B cell (primary cell): ENCODE measurements around the gene PRKCA. TPM values are rescaled to one million over a fixed set of nuclear protein-coding genes. Genes with fewer than 3 reads are reported as not detected.

Experiments used
- ATAC-seq: fragments of 200-7000 bp; cut with Tn5 transposase; one replicate; pipeline ENCODE4 v1.10.0; 2021; ENCODE audit warnings: low read depth, mild to moderate bottlenecking, moderate number of reproducible peaks, moderate library complexity
- CTCF ChIA-PET: fragments of 350-600 bp; sonication (Branson Sonifier 250); formaldehyde crosslinking; loops from one replicate; lab custom pipeline; 2021; ENCODE audit warnings: antibody characterized with exemption, inconsistent platforms; lab: Charles Lee
- POLR2A ChIA-PET: fragments of 350-600 bp; sonication (Branson Sonifier 250); formaldehyde crosslinking; loops from one replicate; lab custom pipeline; 2021; ENCODE audit warnings: antibody characterized with exemption; lab: Charles Lee
- DNase-seq: peaks from one replicate; pipeline ENCODE4 v3.0.0; 2013
- H2AFZ ChIP-seq: 2 replicates; pipeline ENCODE4 v1.6.1; 2012; ENCODE audit warnings: mild to moderate bottlenecking, low read depth, low read length; ENCODE audit not compliant: insufficient read depth, poor library complexity, severe bottlenecking
- H3K27ac ChIP-seq, 2 donors: 1 replicate in 1 of 2; 2 replicates in 1 of 2; pipeline ENCODE4 v1.5.1; 2012 to 2013; ENCODE audit warnings: low read length in 2 of 2, mild to moderate bottlenecking in 2 of 2, moderate library complexity in 1 of 2
- H3K27me3 ChIP-seq, 4 experiments: fragments of 200-600 bp in 1 of 4; sonication (generic) in 1 of 4; replicated peaks in 1 of 4; 1 replicate in 2 of 4; 2 replicates in 2 of 4; pipeline versions ENCODE4 v1.6.1 to v1.7.0; 2013 to 2016; ENCODE audit warnings: low read length in 3 of 4, mild to moderate bottlenecking in 2 of 4, mixed read lengths in 1 of 4, moderate library complexity in 1 of 4; ENCODE audit not compliant: insufficient read depth in 4 of 4, control insufficient read depth in 3 of 4; ENCODE audit errors: control extremely low read depth in 1 of 4
- H3K36me3 ChIP-seq, 2 experiments: replicated peaks in 1 of 2; 1 replicate in 1 of 2; 2 replicates in 1 of 2; pipeline versions ENCODE4 v1.6.1 to v1.7.1; 2013; ENCODE audit warnings: low read length in 1 of 2; ENCODE audit not compliant: insufficient read depth in 2 of 2, control insufficient read depth in 1 of 2; ENCODE audit errors: control extremely low read depth in 1 of 2, extremely low read depth in 1 of 2
- H3K4me1 ChIP-seq, 2 donors: fragments of 200-600 bp in 1 of 2; sonication (generic) in 1 of 2; 1 replicate in 1 of 2; 2 replicates in 1 of 2; pipeline versions ENCODE4 v1.5.1 to v1.6.1; 2013 to 2017; ENCODE audit warnings: low read length in 2 of 2; ENCODE audit not compliant: control insufficient read depth in 2 of 2, insufficient read depth in 2 of 2
- H3K4me2 ChIP-seq: replicated peaks from 2 replicates; pipeline ENCODE3; 2012; ENCODE audit warnings: mild to moderate bottlenecking, low read depth, low read length; ENCODE audit not compliant: poor library complexity, severe bottlenecking
- H3K4me3 ChIP-seq, 5 experiments: fragments of 200-600 bp in 1 of 5; sonication (generic) in 1 of 5; 1 replicate in 3 of 5; 2 replicates in 2 of 5; pipeline versions ENCODE4 v1.5.1 to v1.7.0; 2011 to 2016; ENCODE audit warnings: low read length in 4 of 5, mild to moderate bottlenecking in 4 of 5, low read depth in 2 of 5, control low read depth in 1 of 5, moderate library complexity in 1 of 5; ENCODE audit not compliant: insufficient read depth in 1 of 5; ENCODE audit errors: control extremely low read depth in 1 of 5, extremely low read depth in 1 of 5
- H3K79me2 ChIP-seq: fragments of 200-600 bp; sonication (generic); one replicate; pipeline ENCODE4 v1.6.0; 2016; ENCODE audit warnings: low read length; ENCODE audit not compliant: control insufficient read depth, insufficient read depth
- H3K9ac ChIP-seq: fragments of 200-600 bp; sonication (generic); 2 replicates; pipeline ENCODE4 v1.6.1; 2017; ENCODE audit warnings: mild to moderate bottlenecking, low read length, moderate library complexity
- H3K9me3 ChIP-seq, 3 donors: one replicate each; pipeline versions ENCODE4 v1.6.1 to v1.7.1; 2013; ENCODE audit warnings: low read length in 2 of 3; ENCODE audit not compliant: control insufficient read depth in 2 of 3, insufficient read depth in 1 of 3; ENCODE audit errors: control extremely low read depth in 1 of 3
- H4K20me1 ChIP-seq: 2 replicates; pipeline ENCODE4 v1.6.0; 2012; ENCODE audit warnings: mild to moderate bottlenecking, low read length; ENCODE audit not compliant: insufficient read depth, control insufficient read depth, poor library complexity, severe bottlenecking
- H3K27ac Mint-ChIP-seq: one replicate; pipeline ENCODE4 v1.8.0; 2021; ENCODE audit warnings: mixed read lengths
- H3K27me3 Mint-ChIP-seq: one replicate; pipeline ENCODE4 v1.8.0; 2021; ENCODE audit warnings: mixed read lengths
- H3K4me1 Mint-ChIP-seq: one replicate; pipeline ENCODE4 v1.8.0; 2021; ENCODE audit warnings: mixed read lengths
- H3K4me3 Mint-ChIP-seq: one replicate; pipeline ENCODE4 v1.8.0; 2021; ENCODE audit warnings: mixed read lengths
- H3K9me3 Mint-ChIP-seq: one replicate; pipeline ENCODE4 v1.8.0; 2022; ENCODE audit warnings: mixed read lengths; ENCODE audit not compliant: insufficient read depth
- EZH2 ChIP-seq: IDR thresholded peaks from 2 replicates; pipeline ENCODE4 v1.6.1; 2012; ENCODE audit warnings: borderline replicate concordance, low read depth, mild to moderate bottlenecking, moderate library complexity, low read length; ENCODE audit not compliant: insufficient read depth, poor library complexity, severe bottlenecking
- WGBS: methylation state at CpG from one replicate; pipeline ENCODE4 v1.1.5; 2013; ENCODE audit warnings: missing lambda C conversion rate; ENCODE audit not compliant: insufficient coverage; 5-methylcytosine and 5-hydroxymethylcytosine counted together
- intact Hi-C: fragments of 100-400 bp; cut with micrococcal nuclease; formaldehyde crosslinking; loops from one replicate; pipeline ENCODE4 v1.10.0; 2022
- polyA plus RNA-seq: library from polyadenylated mRNA; depleted of rRNA; stranded (reverse); fragments of >200 nt; gene quantifications from 2 replicates; pipeline ENCODE4 v1.2.3, GENCODE V29; 2012
- total RNA-seq, 2 donors: library from RNA; stranded (reverse); fragments of 120-200 nt in 1 of 2; gene quantifications; 1 replicate in 1 of 2; 2 replicates in 1 of 2; pipeline versions ENCODE4 v1.2.3 to v1.2.4, GENCODE V29; 2013 to 2022
- TF ChIP-seq, protein P1 (sequence below): fragments of 200-600 bp; IDR thresholded peaks from one replicate; pipeline ENCODE4 v1.8.0; 2022; ENCODE audit warnings: antibody characterized with exemption, mild to moderate bottlenecking

PRKCA gene
- total and polyA plus RNA-seq, 2 donors (not counting 1 experiment from before 2014, with no cell fraction given), result 0.33 to 7.7 TPM

DNA sequence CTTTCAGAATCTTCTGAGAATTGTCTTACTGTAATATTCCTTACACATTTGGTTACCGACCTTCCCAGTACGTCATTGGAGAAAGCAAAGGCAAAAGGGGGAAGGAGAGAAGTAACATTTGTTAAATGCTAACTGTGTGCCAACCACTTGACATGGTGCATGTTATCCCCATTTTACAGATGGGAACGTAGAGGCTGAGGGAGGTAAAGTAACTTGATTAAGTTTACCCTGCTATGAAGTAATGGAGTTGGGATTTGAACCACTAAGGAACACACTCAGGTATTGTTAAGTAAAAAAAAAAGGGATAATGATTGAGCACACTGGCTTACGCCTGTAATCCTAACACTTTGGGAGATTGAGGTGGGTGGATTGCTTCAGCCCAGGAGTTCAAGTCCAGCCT, 156.4 kb downstream of the PRKCA start:
- H3K4me1 Mint-ChIP-seq, result no peaks in the 10 kb centered on the region
- no peak overlapping the region for H3K9ac ChIP-seq
- H3K4me3 ChIP-seq, result no peak overlapping the region
- H3K9me3 ChIP-seq, result peaks cover 0 to 4% (median 0%) of the 10 kb centered on the region in 3 donors
- ATAC-seq, result no peak
- no peak overlapping the region for H3K4me3 Mint-ChIP-seq
- H3K36me3 ChIP-seq, result no peaks in the 10 kb centered on the region
- no peak overlapping the region for H3K4me2 ChIP-seq
- TF ChIP-seq EZH2, result no peak
- TF ChIP-seq, protein P1, sequence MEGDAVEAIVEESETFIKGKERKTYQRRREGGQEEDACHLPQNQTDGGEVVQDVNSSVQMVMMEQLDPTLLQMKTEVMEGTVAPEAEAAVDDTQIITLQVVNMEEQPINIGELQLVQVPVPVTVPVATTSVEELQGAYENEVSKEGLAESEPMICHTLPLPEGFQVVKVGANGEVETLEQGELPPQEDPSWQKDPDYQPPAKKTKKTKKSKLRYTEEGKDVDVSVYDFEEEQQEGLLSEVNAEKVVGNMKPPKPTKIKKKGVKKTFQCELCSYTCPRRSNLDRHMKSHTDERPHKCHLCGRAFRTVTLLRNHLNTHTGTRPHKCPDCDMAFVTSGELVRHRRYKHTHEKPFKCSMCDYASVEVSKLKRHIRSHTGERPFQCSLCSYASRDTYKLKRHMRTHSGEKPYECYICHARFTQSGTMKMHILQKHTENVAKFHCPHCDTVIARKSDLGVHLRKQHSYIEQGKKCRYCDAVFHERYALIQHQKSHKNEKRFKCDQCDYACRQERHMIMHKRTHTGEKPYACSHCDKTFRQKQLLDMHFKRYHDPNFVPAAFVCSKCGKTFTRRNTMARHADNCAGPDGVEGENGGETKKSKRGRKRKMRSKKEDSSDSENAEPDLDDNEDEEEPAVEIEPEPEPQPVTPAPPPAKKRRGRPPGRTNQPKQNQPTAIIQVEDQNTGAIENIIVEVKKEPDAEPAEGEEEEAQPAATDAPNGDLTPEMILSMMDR, result no peak
- H3K27ac ChIP-seq, result no peak overlapping the region
- intact Hi-C loops, result no loop called here
- WGBS, result 100% methylated on average over 1 of the region's 4 CpGs
- ChIA-PET CTCF (no interaction called here), POLR2A (no interaction called here)
- no peaks in the 10 kb centered on the region for H3K79me2 ChIP-seq
- H4K20me1 ChIP-seq, result no peaks in the 10 kb centered on the region
- no peaks in the 10 kb centered on the region for H3K27me3 Mint-ChIP-seq
- no peak overlapping the region for H2AFZ ChIP-seq
- no peaks in the 10 kb centered on the region for H3K4me1 ChIP-seq
- H3K9me3 Mint-ChIP-seq, result peaks cover 4% of the 10 kb centered on the region
- no peak overlapping the region for H3K27ac Mint-ChIP-seq
- no peaks in the 10 kb centered on the region for H3K27me3 ChIP-seq
- no peak for DNase-seq

GRCh38 chr17:66459811-66460270, 157.4 kb downstream of the PRKCA start:
- H3K9me3 ChIP-seq, result peaks cover 0 to 4% (median 0%) of the 10 kb centered on the region in 3 donors
- H3K4me2 ChIP-seq, result no peak overlapping the region
- Mint-ChIP-seq H3K9me3 (peaks cover 4% of the 10 kb centered on the region), H3K4me1 (no peaks in the 10 kb centered on the region), H3K4me3 (no peak overlapping the region), H3K27me3 (no peaks in the 10 kb centered on the region), H3K27ac (no peak overlapping the region)
- H3K36me3 ChIP-seq, result no peaks in the 10 kb centered on the region
- intact Hi-C loops, result no loop called here
- TF ChIP-seq EZH2, result no peak
- TF ChIP-seq, protein P1, result no peak
- H3K27me3 ChIP-seq, result no peaks in the 10 kb centered on the region
- no peak overlapping the region for H3K27ac ChIP-seq
- no peaks in the 10 kb centered on the region for H3K79me2 ChIP-seq
- ATAC-seq (no peak), DNase-seq (no peak)
- no peak overlapping the region for H2AFZ ChIP-seq
- H4K20me1 ChIP-seq, result no peaks in the 10 kb centered on the region
- no peaks in the 10 kb centered on the region for H3K4me1 ChIP-seq
- ChIA-PET POLR2A (no interaction called here), CTCF (no interaction called here)
- no peak overlapping the region for H3K4me3 ChIP-seq
- no peak overlapping the region for H3K9ac ChIP-seq
- WGBS, result 100% methylated on average over 6 of the region's 7 CpGs
